ENCODE data around the gene ARID4A.
"Not testable (repeated sequence)": the region's sequence is repeated elsewhere in the genome, so short reads cannot be mapped to it uniquely, and the experiment has no call there.

The ARID4A gene

DNA sequence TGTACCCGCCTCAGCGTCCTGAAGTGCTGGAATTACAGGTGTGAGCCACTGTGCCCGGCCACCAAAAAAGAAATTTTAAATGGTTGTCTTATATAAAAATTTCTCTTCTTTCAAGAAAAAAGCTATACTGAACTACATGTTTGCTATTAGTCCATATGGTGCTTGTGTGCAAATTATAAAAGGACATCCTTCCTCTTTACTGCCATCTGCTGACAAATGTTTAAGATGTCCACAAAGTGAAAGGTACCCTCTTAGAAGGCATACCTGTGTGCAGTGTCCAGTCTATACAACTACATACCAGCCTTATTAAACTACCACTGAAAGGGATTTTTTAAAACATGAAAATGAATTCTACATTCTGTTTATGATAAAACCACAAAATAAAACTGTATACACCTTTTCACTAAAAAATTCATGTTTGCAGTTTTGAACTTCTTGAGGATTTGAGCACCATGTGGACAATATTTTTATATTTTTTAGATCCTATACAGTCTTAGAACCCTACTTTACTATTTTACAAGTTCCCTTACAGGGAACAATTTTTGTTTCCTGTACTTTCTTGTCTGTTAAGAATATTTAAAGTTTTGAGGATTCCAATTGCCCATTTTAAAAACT lies 64.5 kb downstream of the ARID4A start:
- no peak for DNase-seq (ENCODE audit: low read depth)

DNA sequence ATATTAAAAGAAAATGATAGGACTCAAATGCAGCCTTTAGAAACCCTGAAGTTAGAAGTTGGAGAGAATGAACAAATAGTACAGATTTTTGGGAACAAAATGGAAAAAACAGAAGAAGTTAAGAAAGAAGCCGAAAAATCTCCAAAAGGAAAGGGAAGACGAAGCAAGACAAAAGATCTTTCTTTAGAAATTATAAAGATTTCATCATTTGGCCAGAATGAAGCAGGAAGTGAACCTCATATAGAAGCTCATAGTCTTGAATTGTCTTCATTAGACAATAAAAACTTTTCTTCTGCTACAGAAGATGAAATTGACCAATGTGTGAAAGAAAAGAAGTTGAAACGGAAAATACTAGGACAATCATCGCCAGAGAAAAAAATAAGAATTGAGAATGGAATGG lies 66.0 kb downstream of the ARID4A start:
- DNase-seq (ENCODE audit: low read depth), result no peak

DNA sequence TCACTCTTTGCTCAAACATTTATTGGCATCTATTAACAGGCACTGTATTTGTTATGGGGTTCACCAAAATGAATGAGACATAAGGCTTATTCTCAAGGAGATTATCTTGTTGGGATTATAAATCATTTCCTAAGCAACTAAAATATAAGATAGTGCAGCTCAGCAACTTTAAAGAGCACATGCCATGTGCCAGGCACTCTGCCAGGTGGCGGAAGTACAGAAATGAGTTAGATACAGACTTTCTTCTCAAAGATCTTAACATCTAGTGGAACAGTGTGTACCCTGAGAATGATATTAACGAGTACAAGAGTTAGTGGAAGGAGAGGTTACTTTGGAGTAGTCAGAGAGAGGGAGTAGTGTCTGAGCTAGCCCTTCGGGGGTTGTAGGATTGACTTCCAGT lies 68.9 kb downstream of the ARID4A start:
- no peak for DNase-seq (ENCODE audit: low read depth)

DNA sequence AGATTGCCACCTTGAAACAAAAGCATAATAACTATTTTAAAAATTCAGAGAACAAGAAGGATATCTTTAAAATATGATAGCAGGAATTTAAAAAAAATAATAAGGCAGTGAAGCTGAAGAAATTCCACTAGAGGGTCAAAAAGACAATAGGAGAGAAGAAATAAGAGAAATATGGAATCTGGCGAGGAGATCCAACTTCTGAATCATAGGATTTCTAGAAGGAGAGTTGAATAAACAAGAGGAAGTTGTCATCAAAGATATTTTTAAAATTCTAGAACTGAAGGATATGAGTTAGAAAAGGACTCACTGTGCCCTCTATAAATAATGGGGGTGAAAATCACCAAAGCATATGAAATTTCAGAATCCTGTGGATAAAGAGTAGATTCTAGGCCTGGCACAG lies 70.6 kb downstream of the ARID4A start:
- no peak for DNase-seq (ENCODE audit: low read depth)

DNA sequence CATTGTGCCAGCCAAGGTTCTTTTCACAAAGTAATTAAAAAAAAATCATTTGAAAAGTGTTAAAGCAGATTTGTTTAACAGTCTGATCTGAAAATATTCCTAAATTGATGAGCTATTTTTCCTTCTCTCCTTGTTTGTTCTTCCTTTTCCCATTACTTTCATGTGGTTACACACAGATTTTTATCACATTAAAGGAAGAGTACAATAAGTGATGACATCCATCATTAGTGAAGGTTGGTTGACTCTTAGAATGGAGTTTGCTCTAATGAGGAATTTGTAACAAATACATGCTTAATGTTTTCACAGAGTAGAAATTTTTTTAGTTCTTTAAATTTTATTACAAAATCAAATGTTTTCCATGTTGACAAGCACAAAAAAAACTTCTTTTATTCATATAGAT lies 78.4 kb downstream of the ARID4A start:
- DNase-seq (ENCODE audit: low read depth), result no peak

DNA sequence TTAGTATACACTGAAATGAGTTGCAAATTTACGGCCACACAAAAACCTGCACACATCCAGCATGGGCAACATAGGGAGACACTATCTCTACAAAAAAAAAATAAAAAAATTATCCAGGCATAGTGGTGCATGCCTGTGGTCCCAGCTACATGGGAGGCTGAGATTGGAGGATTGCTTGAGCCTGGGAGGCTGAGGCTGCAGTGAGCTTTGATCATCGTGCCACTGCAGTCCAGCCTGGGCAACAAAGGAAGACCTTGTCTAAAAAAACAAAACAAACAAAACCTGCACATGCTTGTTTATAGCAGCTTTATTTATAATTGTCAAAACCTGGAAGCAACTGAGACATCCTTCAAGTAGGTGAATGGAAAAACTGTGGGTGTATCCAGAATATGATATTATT lies 92.5 kb downstream of the ARID4A start:
- DNase-seq (ENCODE audit: low read depth), result no peak

DNA sequence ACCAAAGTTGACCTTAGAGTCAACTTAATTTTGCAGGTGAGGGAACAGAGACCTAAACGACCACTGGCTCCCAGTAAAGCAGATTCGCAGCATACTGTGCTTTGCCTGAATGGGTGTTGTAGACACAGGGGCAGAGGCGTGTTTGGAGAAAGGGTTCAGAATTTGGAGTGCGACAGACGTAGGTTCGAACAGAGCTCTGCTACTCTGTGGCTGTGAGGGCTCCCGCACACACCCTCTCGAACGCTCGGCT lies 97.1 kb downstream of the ARID4A start:
- DNase-seq (ENCODE audit: low read depth), result no peak

DNA sequence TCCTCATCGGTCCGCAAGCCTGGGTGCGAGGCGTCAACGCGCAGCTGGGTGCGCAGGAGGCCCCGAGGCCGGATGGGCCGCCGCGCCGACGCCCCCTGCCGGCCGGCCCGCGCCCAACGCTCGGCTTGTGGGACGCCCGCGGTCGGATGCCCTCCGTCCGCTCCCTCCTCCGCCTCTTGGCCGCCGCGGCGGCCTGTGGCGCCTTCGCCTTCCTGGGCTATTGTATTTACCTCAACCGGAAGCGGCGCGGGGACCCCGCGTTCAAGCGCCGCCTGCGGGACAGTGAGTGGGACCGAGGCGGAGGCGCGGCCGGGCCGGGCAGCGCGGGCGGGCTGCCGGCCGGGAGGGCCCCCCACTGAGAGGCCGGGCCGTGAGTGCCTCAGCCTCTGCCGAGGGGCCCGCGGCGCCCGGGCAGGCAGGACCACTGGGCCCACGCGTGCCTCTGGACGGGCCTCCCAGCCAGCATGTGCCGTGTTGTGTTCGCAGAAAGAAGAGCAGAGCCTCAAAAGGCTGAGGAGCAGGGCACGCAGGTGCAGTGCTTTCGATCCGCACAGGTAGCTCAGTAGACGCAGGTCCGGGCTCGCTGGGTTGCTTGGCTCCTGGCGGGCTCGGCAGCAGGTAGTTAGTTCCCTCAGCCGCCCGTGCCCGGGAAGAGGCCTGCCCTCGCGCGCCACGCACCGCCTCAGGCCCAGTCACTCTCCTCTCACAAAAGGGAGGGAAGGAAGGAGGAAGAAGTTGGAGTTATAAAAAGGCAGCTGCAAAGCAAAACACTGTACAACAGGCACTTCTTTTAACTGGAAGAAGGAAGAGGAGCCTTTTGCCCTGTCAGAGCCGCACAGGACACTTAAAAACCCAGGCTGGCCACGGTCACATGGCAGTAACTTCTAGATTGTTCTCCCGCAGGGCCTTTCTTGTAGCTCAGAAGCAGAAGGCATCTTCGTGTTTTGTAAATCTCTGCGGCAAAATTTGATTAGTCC lies 97.7 kb downstream of the ARID4A start, which contains the start of gene TOMM20L:
Gene TOMM20L (plus strand): TSS at position 119 of the 977 bp plus-strand sequence. CDS start 28 bp downstream, at position 147.
- DNase-seq (ENCODE audit: low read depth), result peak; percentile 55

DNA sequence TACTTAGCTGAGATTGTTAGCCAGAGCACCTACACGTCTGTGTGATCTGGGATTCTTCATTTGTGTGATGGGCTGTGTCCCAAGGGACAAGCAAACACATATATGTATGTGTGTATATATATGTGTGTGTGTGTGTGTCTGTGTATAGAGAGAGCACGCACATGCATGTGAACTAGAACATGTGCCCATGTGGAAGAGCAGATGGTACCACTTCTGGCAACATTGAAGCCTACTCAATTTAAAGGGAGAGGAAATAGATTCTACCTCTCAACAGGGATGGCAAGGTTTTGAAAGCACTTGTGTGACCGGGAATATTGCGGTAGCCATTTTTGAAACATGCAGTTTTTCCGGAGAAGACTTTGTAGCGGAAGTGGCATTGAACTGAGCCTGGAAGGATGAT lies 98.8 kb downstream of the ARID4A start:
- no peak for DNase-seq (ENCODE audit: low read depth)

DNA sequence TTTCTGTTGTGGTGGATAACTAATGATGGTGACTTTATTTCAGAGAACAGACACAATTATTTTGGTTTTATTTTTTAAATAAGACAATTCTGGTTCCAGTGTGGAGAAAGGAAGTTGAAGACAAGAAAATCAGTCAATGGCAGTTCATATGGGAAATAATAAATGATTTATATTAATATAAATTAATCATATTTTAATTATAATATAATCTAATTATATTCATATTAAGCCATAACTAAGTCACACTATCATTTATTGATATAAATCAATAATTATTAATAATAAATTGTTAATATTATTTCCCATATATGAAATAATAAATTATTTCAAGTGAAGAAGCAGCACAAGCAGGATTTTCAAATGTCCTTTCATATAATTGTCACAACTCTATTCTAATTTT lies 100.1 kb downstream of the ARID4A start:
- DNase-seq (ENCODE audit: low read depth), result no peak

DNA sequence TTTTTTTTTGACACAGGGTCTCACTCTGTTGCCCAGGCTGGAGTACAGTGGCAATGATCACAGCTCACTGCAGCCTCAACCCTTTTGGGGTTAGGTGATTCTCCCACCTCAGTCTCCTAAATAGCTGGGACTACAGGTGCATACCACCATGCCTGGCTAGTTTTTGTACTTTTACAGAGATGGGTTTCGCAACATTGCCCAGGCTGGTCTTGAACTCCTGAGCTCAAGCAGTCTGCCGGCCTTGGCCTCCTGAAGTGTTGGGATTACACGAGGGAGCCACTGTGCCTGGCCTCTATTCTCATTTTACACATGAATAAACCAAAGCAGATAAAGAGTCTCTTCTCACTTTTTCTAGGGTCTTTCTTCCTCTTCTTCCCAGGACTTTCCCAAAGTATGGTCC lies 100.5 kb downstream of the ARID4A start:
- no peak for DNase-seq (ENCODE audit: low read depth)

DNA sequence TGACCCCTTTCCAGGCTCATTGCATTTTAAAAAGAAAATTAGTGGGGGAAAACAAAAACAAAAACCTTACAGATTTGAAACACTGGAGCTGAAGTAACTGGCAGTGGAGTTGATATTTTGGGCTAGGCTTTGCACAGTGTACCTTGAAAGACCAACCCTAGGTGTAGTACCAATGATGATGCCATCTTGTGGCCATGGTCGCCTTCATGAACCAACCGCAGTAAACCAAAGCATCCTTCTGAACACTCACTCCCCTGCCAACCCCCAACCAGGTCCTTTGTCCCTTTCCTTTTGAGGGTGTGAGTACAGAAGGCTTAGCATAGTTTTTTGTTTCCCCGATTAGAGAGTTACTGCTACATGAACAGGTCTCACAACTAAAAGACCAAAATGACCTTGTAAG lies 103.2 kb downstream of the ARID4A start:
- no peak for DNase-seq (ENCODE audit: low read depth)

DNA sequence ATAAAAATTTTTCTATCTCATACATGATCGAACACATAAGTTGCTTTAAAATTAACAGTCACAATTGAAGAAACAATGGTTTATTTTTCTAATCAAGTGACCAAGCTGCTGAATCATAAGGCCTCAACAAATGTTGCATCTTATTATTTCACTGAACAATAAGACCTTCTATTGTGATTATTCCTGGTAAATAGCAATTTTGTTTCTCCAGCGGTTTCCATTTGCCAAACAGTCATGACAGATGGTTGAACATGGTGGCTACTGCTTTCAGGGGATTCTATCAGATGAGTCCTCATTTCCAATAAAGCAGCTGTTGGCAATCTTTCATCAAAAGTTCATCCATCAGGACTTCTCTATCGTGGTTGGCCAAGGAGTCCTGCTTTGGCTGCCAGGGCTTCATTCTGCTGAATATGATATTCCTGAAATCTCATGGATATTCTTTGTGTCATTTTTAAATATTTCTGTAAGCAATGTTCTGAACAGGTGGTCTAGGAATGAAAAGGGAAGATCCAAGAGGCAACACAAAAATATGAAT lies 110.4 kb downstream of the ARID4A start:
- no peak for DNase-seq (ENCODE audit: low read depth)

DNA sequence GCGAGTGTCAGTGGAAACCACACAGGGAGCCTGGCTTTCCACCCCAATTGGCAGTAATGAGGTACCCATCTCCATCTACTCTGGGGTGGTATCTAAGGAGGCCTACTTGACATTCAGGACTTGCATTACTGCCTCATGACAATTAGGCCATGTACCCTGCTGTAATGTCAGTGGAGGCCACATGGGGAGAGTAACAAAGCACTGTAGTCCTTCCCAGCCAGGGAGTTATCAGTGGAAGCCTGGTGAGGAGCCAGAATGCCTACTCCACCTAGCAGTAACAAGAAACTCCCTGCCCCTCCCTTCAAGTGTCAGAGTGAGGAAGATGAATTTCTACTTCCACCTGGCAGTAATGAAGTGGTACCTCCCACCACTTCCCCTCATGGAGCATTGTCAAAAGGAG lies 116.5 kb downstream of the ARID4A start:
- DNase-seq (ENCODE audit: low read depth), result no peak

DNA sequence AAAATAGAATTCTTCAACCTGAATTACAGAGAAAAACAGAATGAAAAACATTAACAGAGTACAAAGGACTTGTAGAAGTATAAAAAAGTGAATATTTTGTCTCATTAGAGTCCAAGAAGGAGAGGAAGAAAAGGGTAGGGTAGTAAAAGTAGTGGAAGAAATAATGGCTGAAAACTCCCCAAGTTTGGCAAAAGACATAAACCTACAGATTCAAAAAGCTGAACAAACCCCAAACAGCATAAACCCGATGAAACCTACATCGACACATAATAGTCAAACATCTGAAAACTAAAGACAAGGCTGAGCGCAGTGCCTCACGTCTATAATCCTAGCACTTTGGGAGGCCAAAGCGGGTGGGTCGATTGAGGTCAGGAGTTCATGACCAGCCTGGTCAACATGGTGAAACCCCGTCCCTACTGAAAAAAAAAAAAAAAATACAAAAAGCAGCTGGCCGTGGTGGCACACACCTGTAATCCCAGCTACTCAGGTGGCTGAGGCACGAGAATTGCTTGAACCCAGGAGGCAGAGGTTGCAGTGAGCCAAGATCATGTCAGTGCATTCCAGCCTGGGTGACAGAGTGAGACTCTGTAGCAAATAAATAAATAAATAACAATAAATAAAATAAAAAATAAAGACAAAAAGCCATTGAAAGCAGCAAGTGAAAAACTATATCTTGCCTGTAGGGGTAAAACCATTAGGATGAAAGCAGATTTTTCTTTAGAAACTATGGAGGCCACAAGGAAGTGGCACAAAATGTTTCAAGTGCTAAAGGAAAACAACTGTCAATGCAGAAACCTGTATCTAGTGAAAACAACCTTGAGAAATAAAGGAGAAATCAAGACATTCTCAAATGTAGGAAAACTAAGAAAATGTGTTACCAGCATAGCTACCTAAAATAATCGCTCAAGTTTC lies 117.5 kb downstream of the ARID4A start:
- DNase-seq (ENCODE audit: low read depth), result no peak

DNA sequence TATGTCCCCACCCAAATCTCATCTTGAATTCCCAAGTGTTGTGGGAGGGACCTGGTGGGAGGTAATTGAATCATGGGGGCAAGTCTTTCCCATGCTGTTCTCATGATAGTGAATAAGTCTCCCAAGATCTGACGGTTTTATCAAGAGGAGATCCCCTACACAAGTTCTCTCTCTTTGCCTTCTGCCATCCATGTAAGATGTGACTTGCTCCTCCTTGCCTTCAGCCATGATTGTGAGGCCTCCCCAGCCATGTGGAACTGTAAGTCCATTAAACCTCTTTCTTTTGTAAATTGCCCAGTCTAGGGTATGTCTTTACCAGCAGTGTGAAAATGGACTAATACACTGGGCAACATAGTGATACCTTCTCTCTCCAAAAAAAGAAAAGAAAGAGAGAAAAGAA lies 118.6 kb downstream of the ARID4A start:
- not testable (repeated sequence) for DNase-seq (ENCODE audit: low read depth)

All from activated T-cell treated with anti-CD3 and anti-CD28 coated beads for 24 hours (primary cell).